ENCODE results near the gene PSG4.
"Not testable (repeated sequence)": the region's sequence is repeated elsewhere in the genome, so short reads cannot be mapped to it uniquely, and the experiment has no call there.

The PSG4 gene

GRCh38 chr19:43205471-43206105 lies at the start of gene PSG4:
Gene PSG4, minus strand, starts transcription at chr19:43205638. Its CDS starts 102 bp downstream, at chr19:43205536.
- not testable (repeated sequence) for DNase-seq (ENCODE audit: low read depth, low spot score)

- DNase-seq (ENCODE audit: low read depth, low spot score), result not testable (repeated sequence)
Measured at GRCh38 chr19:43251428-43251827, 46.0 kb upstream of the PSG4 start.

GRCh38 chr19:43250296-43250695 lies 44.9 kb upstream of the PSG4 start:
- DNase-seq (ENCODE audit: low read depth, low spot score), result not testable (repeated sequence)

GRCh38 chr19:43248635-43249002 lies 43.2 kb upstream of the PSG4 start:
- not testable (repeated sequence) for DNase-seq (ENCODE audit: low read depth, low spot score)

GRCh38 chr19:43247243-43247880 lies 41.9 kb upstream of the PSG4 start:
- not testable (repeated sequence) for DNase-seq (ENCODE audit: low read depth, low spot score)

GRCh38 chr19:43245848-43246247 lies 40.4 kb upstream of the PSG4 start:
- not testable (repeated sequence) for DNase-seq (ENCODE audit: low read depth, low spot score)

GRCh38 chr19:43242211-43242610 lies 36.8 kb upstream of the PSG4 start:
- DNase-seq (ENCODE audit: low read depth, low spot score), result not testable (repeated sequence)

GRCh38 chr19:43238213-43238612 lies 32.8 kb upstream of the PSG4 start:
- not testable (repeated sequence) for DNase-seq (ENCODE audit: low read depth, low spot score)

GRCh38 chr19:43235686-43236085 lies 30.2 kb upstream of the PSG4 start:
- DNase-seq (ENCODE audit: low read depth, low spot score), result not testable (repeated sequence)

- DNase-seq (ENCODE audit: low read depth, low spot score), result no peak
Measured at GRCh38 chr19:43229315-43229714, 23.9 kb upstream of the PSG4 start.

- not testable (repeated sequence) for DNase-seq (ENCODE audit: low read depth, low spot score)
Measured at GRCh38 chr19:43228730-43229129, 23.3 kb upstream of the PSG4 start.

GRCh38 chr19:43226986-43227385 lies 21.5 kb upstream of the PSG4 start:
- DNase-seq (ENCODE audit: low read depth, low spot score), result not testable (repeated sequence)

GRCh38 chr19:43224855-43225253 lies 19.4 kb upstream of the PSG4 start:
- no peak for DNase-seq (ENCODE audit: low read depth, low spot score)

- not testable (repeated sequence) for DNase-seq (ENCODE audit: low read depth, low spot score)
Measured at GRCh38 chr19:43224201-43224854, 18.9 kb upstream of the PSG4 start.

- not testable (repeated sequence) for DNase-seq (ENCODE audit: low read depth, low spot score)
Measured at GRCh38 chr19:43221891-43222290, 16.5 kb upstream of the PSG4 start.

- not testable (repeated sequence) for DNase-seq (ENCODE audit: low read depth, low spot score)
Measured at GRCh38 chr19:43219136-43219535, 13.7 kb upstream of the PSG4 start.

GRCh38 chr19:43215881-43216280 lies 10.4 kb upstream of the PSG4 start:
- DNase-seq (ENCODE audit: low read depth, low spot score), result not testable (repeated sequence)

GRCh38 chr19:43207991-43208390 lies 2.6 kb upstream of the PSG4 start:
- DNase-seq (ENCODE audit: low read depth, low spot score), result no peak

- not testable (repeated sequence) for DNase-seq (ENCODE audit: low read depth, low spot score)
Measured at GRCh38 chr19:43207174-43207573, 1.7 kb upstream of the PSG4 start.

- DNase-seq (ENCODE audit: low read depth, low spot score), result not testable (repeated sequence)
Measured at GRCh38 chr19:43203611-43204010, 1.8 kb downstream of the PSG4 start.

GRCh38 chr19:43201891-43202290 lies 3.5 kb downstream of the PSG4 start:
- DNase-seq (ENCODE audit: low read depth, low spot score), result not testable (repeated sequence)

GRCh38 chr19:43201337-43201801 lies 4.1 kb downstream of the PSG4 start:
- not testable (repeated sequence) for DNase-seq (ENCODE audit: low read depth, low spot score)
